K562 (cell line): ENCODE data around the gene SHB. TPM values are rescaled to one million over a fixed set of nuclear protein-coding genes. Genes with fewer than 3 reads are reported as not detected.

Source experiments
- CBX5 ChIP-seq: IDR thresholded peaks from 2 replicates; pipeline ENCODE4 v1.6.1; 2014; ENCODE audit warnings: low read depth, borderline replicate concordance
- CEBPG ChIP-seq, 3 experiments: fragments of 200-800 bp in 1 of 3; sonication (Bioruptor generic) in 1 of 3; sonication (generic) in 1 of 3; formaldehyde crosslinking in 1 of 3; IDR thresholded peaks in 2 of 3; conservative IDR thresholded peaks in 1 of 3; 2 replicates each; pipeline versions ENCODE4 v1.6.1 to v1.8.0; 2016 to 2022; ENCODE audit warnings: missing compliant biosample characterization in 2 of 3, missing genetic modification characterization in 2 of 3, mild to moderate bottlenecking in 1 of 3, missing genetic modification reagents in 1 of 3
- EP300 ChIP-seq: IDR thresholded peaks from 2 replicates; pipeline ENCODE4 v1.6.1; 2012; ENCODE audit warnings: low read length, improper control_type of control experiment
- ETV5 ChIP-seq: sonication (generic); formaldehyde crosslinking; IDR thresholded peaks from 2 replicates; pipeline ENCODE4 v1.4.0; 2020; ENCODE audit warnings: low read depth, mild to moderate bottlenecking, missing genetic modification reagents
- GATAD2B ChIP-seq: fragments of 450-650 bp; IDR thresholded peaks from 2 replicates; pipeline ENCODE4 v1.6.1; 2017; ENCODE audit warnings: mild to moderate bottlenecking, borderline replicate concordance
- HCFC1 ChIP-seq: IDR thresholded peaks from 2 replicates; pipeline ENCODE4 v1.6.1; 2012; ENCODE audit warnings: low read depth, low read length, improper control_type of control experiment
- HMGN3 ChIP-seq: IDR thresholded peaks from 2 replicates; pipeline ENCODE4 v1.6.1; 2011; ENCODE audit warnings: borderline replicate concordance, low read depth, mild to moderate bottlenecking, mixed read lengths, low read length; ENCODE audit not compliant: insufficient read length; ENCODE audit errors: extremely low read depth
- LCOR ChIP-seq: sonication (generic); formaldehyde crosslinking; IDR thresholded peaks from 2 replicates; pipeline ENCODE4 v1.8.0; 2022; ENCODE audit warnings: mild to moderate bottlenecking, missing genetic modification reagents
- NFATC3 ChIP-seq: fragments of 450-650 bp; IDR thresholded peaks from 2 replicates; pipeline ENCODE4 v1.6.1; 2017; ENCODE audit warnings: mild to moderate bottlenecking
- NFXL1 ChIP-seq: fragments of 450-650 bp; formaldehyde crosslinking; IDR thresholded peaks from 2 replicates; pipeline ENCODE4 v1.4.0; 2021; ENCODE audit warnings: mild to moderate bottlenecking
- RAD21 ChIP-seq, 2 experiments: fragments of 250-450 bp in 1 of 2; fragments of 450-650 bp in 1 of 2; sonication (Bioruptor Pico) in 1 of 2; formaldehyde crosslinking in 1 of 2; IDR thresholded peaks in 1 of 2; conservative IDR thresholded peaks in 1 of 2; 2 replicates each; pipeline versions ENCODE4 v1.4.0 to v1.8.0; 2020 to 2022; ENCODE audit warnings: mild to moderate bottlenecking in 2 of 2, moderate library complexity in 1 of 2
- SMARCB1 ChIP-seq: IDR thresholded peaks from 2 replicates; pipeline ENCODE4 v1.6.1; 2011; ENCODE audit warnings: improper control_type of control experiment, low read depth; ENCODE audit not compliant: insufficient read length
- SOX6 ChIP-seq: fragments of 450-650 bp; IDR thresholded peaks from 2 replicates; pipeline ENCODE4 v1.6.1; 2014; ENCODE audit warnings: mild to moderate bottlenecking
- STAT5A ChIP-seq: IDR thresholded peaks from 2 replicates; pipeline ENCODE4 v1.6.1; 2012; ENCODE audit warnings: low read length, inconsistent platforms, borderline replicate concordance
- ZKSCAN1 ChIP-seq: fragments of 150-350 bp; IDR thresholded peaks from 2 replicates; pipeline ENCODE4 v1.6.1; 2016; ENCODE audit warnings: low read depth, low read length
- ZNF12 ChIP-seq: sonication (generic); formaldehyde crosslinking; IDR thresholded peaks from 2 replicates; pipeline ENCODE4 v1.4.0; 2020; ENCODE audit warnings: mild to moderate bottlenecking, missing genetic modification reagents
- ZNF124 ChIP-seq: sonication (generic); formaldehyde crosslinking; IDR thresholded peaks from 2 replicates; pipeline ENCODE4 v1.8.1; 2022; ENCODE audit warnings: missing genetic modification reagents
- ZNF212 ChIP-seq: fragments of 450-650 bp; formaldehyde crosslinking; IDR thresholded peaks from 2 replicates; pipeline ENCODE4 v1.4.0; 2020; ENCODE audit warnings: mild to moderate bottlenecking
- ZNF589 ChIP-seq: fragments of 200-800 bp; sonication (Bioruptor generic); IDR thresholded peaks from 2 replicates; pipeline ENCODE4 v1.6.1; 2016; ENCODE audit warnings: low read depth, missing genetic modification characterization, missing compliant biosample characterization
- ZNF668 ChIP-seq: fragments of 250-450 bp; sonication (Bioruptor Pico); IDR thresholded peaks from 2 replicates; pipeline ENCODE4 v1.8.0; 2022; ENCODE audit warnings: mild to moderate bottlenecking, inconsistent platforms
- ZNF717 ChIP-seq: fragments of 250-450 bp; sonication (Bioruptor Pico); IDR thresholded peaks from 2 replicates; pipeline ENCODE4 v1.5.0; 2021
- ZNF75A ChIP-seq: fragments of 450-650 bp; formaldehyde crosslinking; IDR thresholded peaks from 2 replicates; pipeline ENCODE4 v1.4.0; 2020; ENCODE audit warnings: mild to moderate bottlenecking
- ZNF77 ChIP-seq: fragments of 250-450 bp; sonication (Bioruptor Pico); IDR thresholded peaks from 2 replicates; pipeline ENCODE4 v1.5.0; 2020
- polyA plus RNA-seq, 8 experiments: library from polyadenylated mRNA; depleted of rRNA in 4 of 8; stranded (reverse) in 5 of 8; unstranded in 3 of 8; fragments of >200 nt; fragmentation: Nextera tagmentation in 2 of 8; fragmentation: Illumina TruSeq in 1 of 8; extraction: Ambion mirVana in 2 of 8; extraction: Trizol in 1 of 8; gene quantifications; 2 replicates each; pipeline versions ENCODE4 v1.2.1 to v1.2.3, GENCODE V29; 2011 to 2014; ENCODE audit warnings: inconsistent platforms in 1 of 8, missing spikeins in 1 of 8
- total RNA-seq, 7 experiments: library from RNA; depleted of rRNA in 6 of 7; stranded (reverse); fragments of >200 nt in 6 of 7; fragmentation: Illumina TruSeq in 2 of 7; extraction: Trizol in 2 of 7; gene quantifications; 2 replicates each; pipeline versions ENCODE4 v1.2.1 to v1.2.3, GENCODE V29; 2011 to 2021; ENCODE audit warnings: low replicate concordance in 1 of 7
- TF ChIP-seq, protein P1 (sequence below): fragments of 450-650 bp; formaldehyde crosslinking; conservative IDR thresholded peaks from 2 replicates; pipeline ENCODE4 v1.4.0; 2022; ENCODE audit warnings: mild to moderate bottlenecking, missing genetic modification characterization
- TF ChIP-seq, protein P2 (sequence below), 2 experiments: fragments of 150-350 bp in 1 of 2; IDR thresholded peaks; 2 replicates each; pipeline ENCODE4 v1.6.1; 2012 to 2016; ENCODE audit warnings: low read depth in 2 of 2, low read length in 2 of 2, mild to moderate bottlenecking in 1 of 2, moderate library complexity in 1 of 2

SHB gene
- total and polyA plus RNA-seq, 9 of the 15 experiments (the other 6 are each of a cell fraction or from before 2014, with no cell fraction given), result 0.78 to 16.0 (median 5.3) TPM

GRCh38 chr9:38062498-38063362, 6.3 kb downstream of the SHB start (continued):
- TF ChIP-seq GATAD2B (no peak), ZNF12 (no peak), ZKSCAN1 (peak; percentile 74; the same call in 1 of the 2 replicates), STAT5A (no peak), HMGN3 (no peak), ZNF717 (no peak), ZNF75A (no peak), ETV5 (CRISPR knock-in tag) (no peak), NFXL1 (CRISPR knock-in tag) (no peak), RAD21 (CRISPR knock-in tag; conservative IDR thresholded peaks at IDR 0.05 in 1 of 2, IDR thresholded peaks at IDR 0.05 in 1 of 2) (0 out of 4 replicates have a peak, but pooled peaks of 1 of the 2 experiments have one; percentile 15), CBX5 (no peak), EP300 (peak; percentile 65; the same call in 1 of the 2 replicates), ZNF212 (no peak), SMARCB1 (no peak), LCOR (CRISPR knock-in tag) (no peak), ZNF668 (no peak), ZNF124 (CRISPR knock-in tag) (no peak), NFATC3 (no peak), HCFC1 (no peak), ZNF77 (CRISPR knock-in tag) (no peak), ZNF589 (CRISPR knock-in tag) (no peak), CEBPG (CRISPR knock-in tag; IDR thresholded peaks at IDR 0.05) (no peak), CEBPG (tag; conservative IDR thresholded peaks at IDR 0.05 in 1 of 2, IDR thresholded peaks at IDR 0.05 in 1 of 2) (no peak), SOX6 (peak; percentile 3; the same call in 1 of the 2 replicates)
- TF ChIP-seq, protein P1, sequence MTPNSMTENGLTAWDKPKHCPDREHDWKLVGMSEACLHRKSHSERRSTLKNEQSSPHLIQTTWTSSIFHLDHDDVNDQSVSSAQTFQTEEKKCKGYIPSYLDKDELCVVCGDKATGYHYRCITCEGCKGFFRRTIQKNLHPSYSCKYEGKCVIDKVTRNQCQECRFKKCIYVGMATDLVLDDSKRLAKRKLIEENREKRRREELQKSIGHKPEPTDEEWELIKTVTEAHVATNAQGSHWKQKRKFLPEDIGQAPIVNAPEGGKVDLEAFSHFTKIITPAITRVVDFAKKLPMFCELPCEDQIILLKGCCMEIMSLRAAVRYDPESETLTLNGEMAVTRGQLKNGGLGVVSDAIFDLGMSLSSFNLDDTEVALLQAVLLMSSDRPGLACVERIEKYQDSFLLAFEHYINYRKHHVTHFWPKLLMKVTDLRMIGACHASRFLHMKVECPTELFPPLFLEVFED (CRISPR knock-in tag), result no peak
- TF ChIP-seq, protein P2, sequence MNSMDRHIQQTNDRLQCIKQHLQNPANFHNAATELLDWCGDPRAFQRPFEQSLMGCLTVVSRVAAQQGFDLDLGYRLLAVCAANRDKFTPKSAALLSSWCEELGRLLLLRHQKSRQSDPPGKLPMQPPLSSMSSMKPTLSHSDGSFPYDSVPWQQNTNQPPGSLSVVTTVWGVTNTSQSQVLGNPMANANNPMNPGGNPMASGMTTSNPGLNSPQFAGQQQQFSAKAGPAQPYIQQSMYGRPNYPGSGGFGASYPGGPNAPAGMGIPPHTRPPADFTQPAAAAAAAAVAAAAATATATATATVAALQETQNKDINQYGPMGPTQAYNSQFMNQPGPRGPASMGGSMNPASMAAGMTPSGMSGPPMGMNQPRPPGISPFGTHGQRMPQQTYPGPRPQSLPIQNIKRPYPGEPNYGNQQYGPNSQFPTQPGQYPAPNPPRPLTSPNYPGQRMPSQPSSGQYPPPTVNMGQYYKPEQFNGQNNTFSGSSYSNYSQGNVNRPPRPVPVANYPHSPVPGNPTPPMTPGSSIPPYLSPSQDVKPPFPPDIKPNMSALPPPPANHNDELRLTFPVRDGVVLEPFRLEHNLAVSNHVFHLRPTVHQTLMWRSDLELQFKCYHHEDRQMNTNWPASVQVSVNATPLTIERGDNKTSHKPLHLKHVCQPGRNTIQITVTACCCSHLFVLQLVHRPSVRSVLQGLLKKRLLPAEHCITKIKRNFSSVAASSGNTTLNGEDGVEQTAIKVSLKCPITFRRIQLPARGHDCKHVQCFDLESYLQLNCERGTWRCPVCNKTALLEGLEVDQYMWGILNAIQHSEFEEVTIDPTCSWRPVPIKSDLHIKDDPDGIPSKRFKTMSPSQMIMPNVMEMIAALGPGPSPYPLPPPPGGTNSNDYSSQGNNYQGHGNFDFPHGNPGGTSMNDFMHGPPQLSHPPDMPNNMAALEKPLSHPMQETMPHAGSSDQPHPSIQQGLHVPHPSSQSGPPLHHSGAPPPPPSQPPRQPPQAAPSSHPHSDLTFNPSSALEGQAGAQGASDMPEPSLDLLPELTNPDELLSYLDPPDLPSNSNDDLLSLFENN (IDR thresholded peaks at IDR 0.05; ENCODE audit: low read depth in 2 of 2, low read length in 2 of 2), result peak in 1 of 2 experiments; percentile 63; a peak in 1 of 4 replicates
